ENCODE data around the gene TMEM200B.

- TF ChIP-seq, protein P1, sequence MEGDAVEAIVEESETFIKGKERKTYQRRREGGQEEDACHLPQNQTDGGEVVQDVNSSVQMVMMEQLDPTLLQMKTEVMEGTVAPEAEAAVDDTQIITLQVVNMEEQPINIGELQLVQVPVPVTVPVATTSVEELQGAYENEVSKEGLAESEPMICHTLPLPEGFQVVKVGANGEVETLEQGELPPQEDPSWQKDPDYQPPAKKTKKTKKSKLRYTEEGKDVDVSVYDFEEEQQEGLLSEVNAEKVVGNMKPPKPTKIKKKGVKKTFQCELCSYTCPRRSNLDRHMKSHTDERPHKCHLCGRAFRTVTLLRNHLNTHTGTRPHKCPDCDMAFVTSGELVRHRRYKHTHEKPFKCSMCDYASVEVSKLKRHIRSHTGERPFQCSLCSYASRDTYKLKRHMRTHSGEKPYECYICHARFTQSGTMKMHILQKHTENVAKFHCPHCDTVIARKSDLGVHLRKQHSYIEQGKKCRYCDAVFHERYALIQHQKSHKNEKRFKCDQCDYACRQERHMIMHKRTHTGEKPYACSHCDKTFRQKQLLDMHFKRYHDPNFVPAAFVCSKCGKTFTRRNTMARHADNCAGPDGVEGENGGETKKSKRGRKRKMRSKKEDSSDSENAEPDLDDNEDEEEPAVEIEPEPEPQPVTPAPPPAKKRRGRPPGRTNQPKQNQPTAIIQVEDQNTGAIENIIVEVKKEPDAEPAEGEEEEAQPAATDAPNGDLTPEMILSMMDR (IDR thresholded peaks at IDR 0.05), result no peak
- no peak for TF ChIP-seq ZFX (IDR thresholded peaks at IDR 0.05; ENCODE audit: borderline replicate concordance)
Observed at GRCh38 chr1:29136391-29136915, 12.8 kb upstream of the TMEM200B start.

Measured in 22Rv1 (cell line).